Activated CD4-positive, alpha-beta T cell treated with anti-CD3 and anti-CD28 coated beads for 24 hours (primary cell): Measurements from ENCODE around the gene FNDC3B.
A peak's percentile ranks its signal among the peaks of the same experiment; 100 is the strongest.
"Not testable (repeated sequence)": the region's sequence is repeated elsewhere in the genome, so short reads cannot be mapped to it uniquely, and the experiment has no call there.

Source experiments
- DNase-seq, 2 donors: peaks; one replicate each; pipeline ENCODE4 v3.0.0-alpha.2; 2020; ENCODE audit warnings: low read depth in 2 of 2

FNDC3B gene

GRCh38 chr3:172031996-172032395 lies 7.4 kb upstream of the FNDC3B start:
- DNase-seq = no peak

GRCh38 chr3:172033396-172033795 lies 6.0 kb upstream of the FNDC3B start:
- no peak for DNase-seq

GRCh38 chr3:172034786-172035685 lies 4.3 kb upstream of the FNDC3B start:
- DNase-seq = no peak

GRCh38 chr3:172036541-172037215 lies 2.7 kb upstream of the FNDC3B start:
- DNase-seq = no peak

GRCh38 chr3:172038798-172039435 lies 461 bp upstream of the FNDC3B start:
- DNase-seq = no peak

- peak in 1 of 2 donors; percentile 19 for DNase-seq
Measured at GRCh38 chr3:172040078-172040980, 951 bp downstream of the FNDC3B start.

- DNase-seq = no peak
Measured at GRCh38 chr3:172040981-172041963, 1.9 kb downstream of the FNDC3B start.

GRCh38 chr3:172042136-172042662 lies 2.8 kb downstream of the FNDC3B start:
- no peak for DNase-seq

- DNase-seq = not testable (repeated sequence)
Measured at GRCh38 chr3:172042663-172043179, 3.3 kb downstream of the FNDC3B start.

- no peak for DNase-seq
Measured at GRCh38 chr3:172043233-172043632, 3.9 kb downstream of the FNDC3B start.

GRCh38 chr3:172043766-172044165 lies 4.4 kb downstream of the FNDC3B start:
- DNase-seq = no peak

- no peak for DNase-seq
Measured at GRCh38 chr3:172044833-172045585, 5.6 kb downstream of the FNDC3B start.

GRCh38 chr3:172046268-172046915 lies 7.0 kb downstream of the FNDC3B start:
- no peak for DNase-seq

- DNase-seq = no peak
Measured at GRCh38 chr3:172047567-172048115, 8.3 kb downstream of the FNDC3B start.

- no peak for DNase-seq
Measured at GRCh38 chr3:172048599-172048998, 9.2 kb downstream of the FNDC3B start.

GRCh38 chr3:172051310-172051956 lies 12.1 kb downstream of the FNDC3B start:
- no peak for DNase-seq

- DNase-seq = no peak
Measured at GRCh38 chr3:172051957-172052354, 12.6 kb downstream of the FNDC3B start.

- DNase-seq = no peak
Measured at GRCh38 chr3:172052405-172052804, 13.0 kb downstream of the FNDC3B start.
